Central memory CD8-positive, alpha-beta T cell (primary cell): ENCODE results near the gene CAMTA1.
"Not testable (repeated sequence)": the region's sequence is repeated elsewhere in the genome, so short reads cannot be mapped to it uniquely, and the experiment has no call there.

Experiments used
- ATAC-seq: fragments of 150-1000 bp; cut with Tn5 transposase; replicated peaks from 2 replicates; pipeline ENCODE4 v1.10.0; 2022; ENCODE audit warnings: mild to moderate bottlenecking, moderate FRiP score, moderate number of reproducible peaks; ENCODE audit not compliant: poor library complexity, severe bottlenecking; ENCODE audit errors: extremely low read depth
- DNase-seq, 2 donors: peaks; one replicate each; pipeline ENCODE4 v3.0.0; 2021; ENCODE audit warnings: low spot score in 2 of 2
- H3K27ac Mint-ChIP-seq: one replicate; pipeline ENCODE4 v1.8.0; 2022; ENCODE audit warnings: low read depth, mild to moderate bottlenecking, moderate library complexity, mixed read lengths
- H3K27me3 Mint-ChIP-seq: one replicate; pipeline ENCODE4 v1.8.0; 2022; ENCODE audit warnings: mixed read lengths
- H3K36me3 Mint-ChIP-seq: one replicate; pipeline ENCODE4 v1.8.0; 2022; ENCODE audit warnings: mild to moderate bottlenecking, moderate library complexity, mixed read lengths; ENCODE audit not compliant: insufficient read depth
- H3K4me1 Mint-ChIP-seq: one replicate; pipeline ENCODE4 v1.8.0; 2022; ENCODE audit warnings: mixed read lengths
- H3K4me3 Mint-ChIP-seq: one replicate; pipeline ENCODE4 v1.8.0; 2022; ENCODE audit warnings: mild to moderate bottlenecking, moderate library complexity, mixed read lengths
- H3K9me3 Mint-ChIP-seq: one replicate; pipeline ENCODE4 v1.8.0; 2022; ENCODE audit warnings: mixed read lengths

Gene CAMTA1

DNA sequence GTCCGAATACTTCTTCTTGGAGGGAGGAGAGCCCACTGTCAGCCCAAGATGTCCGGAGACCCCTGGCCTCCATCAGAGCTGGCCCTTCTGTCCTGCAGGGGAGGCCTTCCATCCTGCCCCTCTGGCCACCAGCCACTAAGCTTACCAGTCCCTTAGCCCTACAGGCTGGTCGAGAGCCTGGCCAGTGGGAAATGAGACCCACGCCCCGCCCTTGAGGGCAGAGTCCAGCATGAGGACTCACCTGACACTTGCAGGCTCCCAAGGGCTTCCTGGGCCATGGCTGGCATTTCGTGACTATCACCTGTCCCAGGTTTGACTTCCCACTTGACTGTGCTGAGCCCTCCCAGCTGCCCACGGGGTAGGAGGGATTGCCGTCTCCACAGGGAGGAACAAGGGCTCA lies 624.0 kb downstream of the CAMTA1 start:
- Mint-ChIP-seq H3K9me3 (no peaks in the 10 kb centered on the region), H3K36me3 (peaks cover 2% of the 10 kb centered on the region), H3K4me3 (no peak overlapping the region), H3K27ac (no peak overlapping the region), H3K4me1 (no peaks in the 10 kb centered on the region), H3K27me3 (peaks cover 24% of the 10 kb centered on the region)
- DNase-seq (peak in 1 of 2 donors; percentile 12), ATAC-seq (no peak)

DNA sequence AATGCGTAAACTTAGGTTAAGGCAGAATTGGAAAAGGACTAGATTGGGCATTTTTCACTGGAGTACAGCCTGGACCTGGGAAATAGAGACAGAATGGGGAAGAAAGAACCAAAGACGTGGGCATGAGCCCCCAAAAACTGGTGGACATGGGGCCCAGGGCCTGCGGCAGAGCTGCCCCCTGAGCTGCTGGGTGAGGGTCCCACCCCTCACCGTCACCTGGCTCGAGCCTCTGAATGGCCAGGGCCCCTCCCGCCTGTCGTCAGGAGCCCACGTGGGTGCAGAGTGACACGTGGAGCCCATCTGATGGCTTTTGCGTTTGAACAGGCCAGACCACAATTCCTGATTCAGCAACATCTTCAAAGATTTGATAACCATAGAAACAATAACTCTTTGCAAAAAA lies 624.9 kb downstream of the CAMTA1 start:
- Mint-ChIP-seq H3K9me3 (no peaks in the 10 kb centered on the region), H3K4me3 (no peak overlapping the region), H3K27ac (no peak overlapping the region), H3K36me3 (peaks cover 2% of the 10 kb centered on the region), H3K4me1 (no peaks in the 10 kb centered on the region), H3K27me3 (peaks cover 16% of the 10 kb centered on the region)
- ATAC-seq = no peak
- no peak for DNase-seq

DNA sequence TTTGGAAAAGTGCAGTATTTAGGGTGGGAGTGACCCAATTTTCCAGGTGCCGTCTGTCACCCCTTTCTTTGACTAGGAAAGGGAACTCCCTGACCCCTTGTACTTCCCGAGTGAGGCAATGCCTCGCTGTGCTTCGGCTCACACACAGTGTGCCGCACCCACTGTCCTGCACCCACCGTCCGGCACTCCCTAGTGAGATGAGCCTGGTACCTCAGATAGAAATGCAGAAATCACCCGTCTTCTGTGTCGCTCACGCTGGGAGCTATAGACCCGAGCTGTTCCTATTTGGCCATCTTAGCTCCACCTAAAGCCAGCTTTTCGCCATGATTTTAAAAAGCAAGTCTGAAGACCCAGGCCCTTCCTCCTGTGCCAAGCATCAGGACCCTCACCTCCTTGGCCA lies 632.4 kb downstream of the CAMTA1 start:
- not testable (repeated sequence) for H3K36me3 Mint-ChIP-seq, H3K27ac Mint-ChIP-seq, H3K4me3 Mint-ChIP-seq, DNase-seq, H3K9me3 Mint-ChIP-seq, H3K4me1 Mint-ChIP-seq, ATAC-seq
- H3K27me3 Mint-ChIP-seq = peaks cover 47% of the 10 kb centered on the region

DNA sequence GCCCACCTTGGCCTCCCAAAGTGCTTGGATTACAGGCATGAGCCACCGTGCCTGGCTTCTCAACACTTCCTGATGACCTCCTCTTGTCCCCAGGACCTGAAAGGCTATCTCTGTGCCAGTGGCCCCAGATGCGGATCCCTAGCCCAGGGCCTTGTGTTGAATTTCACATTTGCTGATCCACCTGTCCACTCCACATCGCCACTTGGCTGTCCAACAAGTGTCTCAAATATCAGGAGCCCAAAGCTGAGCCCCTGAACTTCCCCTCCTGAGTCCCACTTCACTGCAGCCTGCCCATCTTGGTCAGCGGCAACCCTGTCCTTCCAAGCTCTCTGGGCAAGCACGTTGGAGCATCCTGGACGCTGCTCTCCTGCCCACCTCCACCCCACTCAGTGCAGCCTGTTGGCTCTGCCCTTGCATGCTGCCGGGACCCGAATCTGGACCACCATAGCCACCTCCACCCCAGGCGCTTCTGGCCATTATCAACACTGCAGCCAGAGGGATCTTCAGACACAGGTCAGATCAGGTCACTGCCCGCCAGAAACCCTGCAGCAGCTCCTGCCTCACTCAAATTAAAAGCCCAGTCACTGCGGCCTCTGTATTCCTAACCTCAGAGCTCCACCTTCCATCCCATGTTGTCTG lies 633.3 kb downstream of the CAMTA1 start:
- no peak for ATAC-seq
- peak in 1 of 2 donors; percentile 9 for DNase-seq
- H3K36me3 Mint-ChIP-seq = peaks cover 2% of the 10 kb centered on the region
- no peaks in the 10 kb centered on the region for H3K9me3 Mint-ChIP-seq
- H3K27me3 Mint-ChIP-seq = peaks cover 49% of the 10 kb centered on the region
- no peak overlapping the region for H3K27ac Mint-ChIP-seq
- H3K4me3 Mint-ChIP-seq = no peak overlapping the region
- H3K4me1 Mint-ChIP-seq = peaks cover 5% of the 10 kb centered on the region

DNA sequence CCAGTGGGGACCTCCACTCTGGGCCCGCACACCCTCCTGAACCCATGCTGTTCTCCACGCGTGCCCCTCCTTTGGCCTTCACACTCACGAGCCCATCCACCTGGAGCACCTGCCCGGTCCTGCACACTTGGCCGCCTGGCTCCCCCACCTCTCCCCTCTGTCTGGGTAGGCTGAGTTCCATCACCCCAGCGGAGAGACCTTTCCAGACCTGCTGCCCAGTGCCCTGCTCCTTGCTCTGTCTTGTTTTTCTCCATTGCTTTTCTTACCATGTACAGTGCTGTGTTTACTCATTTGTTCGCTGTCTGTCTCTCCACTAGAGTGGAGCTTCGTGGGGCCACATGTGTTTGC lies 634.8 kb downstream of the CAMTA1 start:
- Mint-ChIP-seq H3K27ac (no peak overlapping the region), H3K36me3 (peaks cover 2% of the 10 kb centered on the region), H3K9me3 (no peaks in the 10 kb centered on the region), H3K4me1 (peaks cover 5% of the 10 kb centered on the region), H3K27me3 (peaks cover 56% of the 10 kb centered on the region), H3K4me3 (no peak overlapping the region)
- DNase-seq (peak in 1 of 2 donors; percentile 8), ATAC-seq (no peak)

DNA sequence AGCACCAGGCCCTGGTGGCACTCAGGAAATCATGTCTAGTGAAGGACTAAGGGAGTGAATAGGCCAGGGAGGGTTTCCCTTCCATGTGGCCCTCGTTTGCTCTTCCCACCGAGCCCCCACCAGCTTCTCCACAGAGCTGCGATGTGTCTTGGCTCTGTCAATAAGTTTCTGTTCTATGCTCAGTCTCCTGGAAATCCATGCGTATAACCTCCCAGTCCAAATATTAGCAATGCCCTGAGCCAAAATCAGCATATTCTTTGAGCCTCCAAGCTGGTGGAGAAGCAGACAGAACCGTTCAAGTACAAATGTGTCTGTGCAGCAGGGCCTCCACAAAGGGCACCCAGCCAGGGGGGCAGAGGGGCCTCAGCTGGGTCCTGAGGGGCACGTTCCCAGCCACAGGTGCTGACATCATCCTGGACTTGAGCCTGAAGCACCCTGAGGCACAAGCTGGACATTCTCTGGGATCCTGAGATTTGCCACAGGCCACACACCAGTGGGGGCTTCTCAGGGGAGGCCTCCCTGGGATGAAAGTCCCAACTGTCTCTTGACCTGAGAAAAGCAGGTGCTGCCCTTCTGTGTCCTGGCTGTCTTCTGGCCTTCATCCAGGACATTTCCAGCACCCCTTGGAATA lies 635.3 kb downstream of the CAMTA1 start:
- no peak for ATAC-seq
- peak in 1 of 2 donors; percentile 6 for DNase-seq
- Mint-ChIP-seq H3K36me3 (peaks cover 2% of the 10 kb centered on the region), H3K4me3 (no peak overlapping the region), H3K27ac (no peak overlapping the region), H3K27me3 (peaks cover 56% of the 10 kb centered on the region), H3K9me3 (no peaks in the 10 kb centered on the region), H3K4me1 (peaks cover 5% of the 10 kb centered on the region)

DNA sequence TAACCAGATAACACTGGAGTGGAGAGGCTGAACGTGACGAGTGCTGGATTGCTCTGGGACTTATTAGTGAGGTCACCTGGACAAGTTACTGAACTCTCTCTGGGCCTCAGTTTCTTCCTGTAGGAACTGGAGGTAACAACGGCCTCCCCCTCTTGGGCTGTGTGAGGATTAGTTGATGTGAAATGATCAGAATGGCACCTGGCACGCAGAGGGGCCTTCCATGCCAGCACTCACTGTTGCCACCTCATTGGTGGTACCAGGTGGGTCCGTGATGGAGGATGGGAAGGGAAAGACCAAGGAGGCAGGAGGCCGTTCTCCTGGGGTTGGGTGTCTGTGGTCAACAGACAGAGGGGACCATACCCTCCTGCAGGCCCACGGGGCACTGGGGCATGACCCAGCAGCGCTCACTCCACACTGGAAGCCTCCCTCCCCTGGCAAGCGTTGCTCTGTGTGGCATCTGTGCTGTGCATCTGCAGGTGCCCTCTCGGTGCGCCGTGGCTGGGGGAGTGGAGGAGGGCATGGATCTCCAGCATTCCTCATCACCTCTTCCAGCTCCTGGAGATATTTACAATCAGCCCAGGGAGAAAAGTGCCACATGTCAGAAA lies 636.3 kb downstream of the CAMTA1 start:
- peaks cover 1% of the 10 kb centered on the region for H3K36me3 Mint-ChIP-seq
- no peak overlapping the region for H3K27ac Mint-ChIP-seq
- H3K9me3 Mint-ChIP-seq = no peaks in the 10 kb centered on the region
- DNase-seq (no peak), ATAC-seq (no peak)
- H3K4me1 Mint-ChIP-seq = peaks cover 5% of the 10 kb centered on the region
- no peak overlapping the region for H3K4me3 Mint-ChIP-seq
- H3K27me3 Mint-ChIP-seq = peaks cover 56% of the 10 kb centered on the region

DNA sequence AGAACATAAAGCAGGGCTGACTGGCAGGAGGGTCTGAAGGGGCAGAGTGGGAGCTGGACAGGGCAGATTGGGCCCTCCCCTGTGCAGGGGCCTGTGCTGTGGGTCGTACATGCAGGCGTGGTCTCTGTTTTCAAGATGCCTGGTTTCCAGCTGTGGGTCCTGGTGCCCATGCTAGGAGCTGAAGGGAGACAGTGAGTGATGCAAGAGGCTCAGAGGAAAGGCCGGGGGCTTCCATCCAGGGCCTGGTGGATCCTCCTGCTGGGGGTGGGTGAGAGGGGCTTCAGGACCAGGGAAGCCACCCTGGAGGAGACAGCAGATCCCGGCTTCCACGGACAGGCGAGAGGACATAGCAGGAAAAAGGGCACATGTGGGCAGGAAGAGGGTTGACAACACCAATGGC lies 636.8 kb downstream of the CAMTA1 start:
- ATAC-seq (no peak), DNase-seq (no peak)
- peaks cover 5% of the 10 kb centered on the region for H3K4me1 Mint-ChIP-seq
- no peaks in the 10 kb centered on the region for H3K9me3 Mint-ChIP-seq
- no peak overlapping the region for H3K4me3 Mint-ChIP-seq
- no peak overlapping the region for H3K27ac Mint-ChIP-seq
- H3K27me3 Mint-ChIP-seq = peaks cover 56% of the 10 kb centered on the region
- no peaks in the 10 kb centered on the region for H3K36me3 Mint-ChIP-seq

DNA sequence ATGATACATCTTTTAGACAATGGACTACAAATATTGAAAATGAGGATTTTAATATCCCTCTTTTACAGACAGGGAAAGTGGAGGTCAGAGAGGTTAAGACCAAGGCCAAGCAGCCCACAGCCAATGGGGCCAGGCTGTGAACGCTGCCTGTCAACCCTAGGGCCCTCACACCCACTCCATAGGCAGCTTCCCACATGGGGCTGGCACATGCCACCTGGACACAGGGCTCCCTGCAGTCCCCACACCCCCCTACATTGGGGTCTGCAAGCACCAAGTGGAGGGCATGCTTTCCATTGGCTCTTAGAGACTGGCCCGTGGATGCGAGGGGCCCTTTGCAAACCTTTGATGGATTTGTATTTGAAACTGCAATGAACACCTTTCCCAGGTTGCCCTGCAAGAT lies 637.3 kb downstream of the CAMTA1 start:
- H3K9me3 Mint-ChIP-seq = no peaks in the 10 kb centered on the region
- no peak overlapping the region for H3K4me3 Mint-ChIP-seq
- no peak overlapping the region for H3K27ac Mint-ChIP-seq
- ATAC-seq (no peak), DNase-seq (no peak)
- H3K27me3 Mint-ChIP-seq = peaks cover 56% of the 10 kb centered on the region
- no peaks in the 10 kb centered on the region for H3K36me3 Mint-ChIP-seq
- H3K4me1 Mint-ChIP-seq = peaks cover 5% of the 10 kb centered on the region

DNA sequence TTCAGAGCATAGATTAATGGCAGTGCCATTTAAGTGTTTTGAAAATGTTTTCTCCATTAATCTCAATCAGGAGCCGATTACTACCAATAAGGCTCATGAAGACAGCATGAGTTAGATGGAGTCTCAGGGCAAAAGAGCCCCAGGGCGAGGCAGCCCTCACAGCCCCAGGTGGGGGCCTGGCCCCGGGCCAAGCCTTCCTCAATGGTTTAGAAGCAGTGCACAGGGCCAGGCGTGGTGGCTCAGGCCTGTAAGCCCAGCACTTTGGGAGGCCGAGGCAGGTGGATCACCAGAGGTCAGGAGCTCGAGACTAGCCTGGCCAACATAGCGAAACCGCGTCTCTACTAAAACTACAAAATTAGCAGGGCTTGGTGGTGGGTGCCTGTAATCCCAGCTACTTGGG lies 637.7 kb downstream of the CAMTA1 start:
- no peak for DNase-seq
- no peak for ATAC-seq
- H3K9me3 Mint-ChIP-seq = no peaks in the 10 kb centered on the region
- H3K4me3 Mint-ChIP-seq = no peak overlapping the region
- peaks cover 5% of the 10 kb centered on the region for H3K4me1 Mint-ChIP-seq
- no peaks in the 10 kb centered on the region for H3K36me3 Mint-ChIP-seq
- H3K27ac Mint-ChIP-seq = no peak overlapping the region
- peaks cover 54% of the 10 kb centered on the region for H3K27me3 Mint-ChIP-seq

DNA sequence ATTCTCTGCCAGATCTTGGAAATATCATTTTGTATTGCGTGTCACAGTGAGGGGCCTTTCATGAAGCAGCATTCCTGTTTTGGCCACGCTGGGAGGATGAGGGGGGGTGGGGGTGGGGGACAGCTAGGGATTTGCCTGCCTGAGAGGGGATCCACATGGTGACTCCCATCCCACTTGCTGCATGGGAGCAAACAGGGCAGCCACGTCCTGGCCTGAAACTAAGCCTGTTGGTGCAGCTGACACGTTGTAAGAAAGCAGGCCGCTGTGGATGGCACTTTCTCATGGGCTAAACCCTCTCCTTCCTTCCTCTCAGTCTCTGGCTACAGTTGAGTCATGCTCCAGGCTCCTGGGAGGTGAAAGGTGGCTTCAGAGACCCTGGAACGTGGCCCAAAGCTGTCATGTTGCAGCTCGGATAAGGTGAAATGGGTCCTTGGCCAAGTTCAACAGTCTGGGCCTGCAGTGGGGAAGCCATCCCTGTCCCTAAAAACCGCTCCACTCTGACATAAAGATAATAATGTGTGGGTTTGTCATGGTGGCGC lies 639.2 kb downstream of the CAMTA1 start:
- peaks cover 39% of the 10 kb centered on the region for H3K27me3 Mint-ChIP-seq
- no peak for DNase-seq
- no peak overlapping the region for H3K4me3 Mint-ChIP-seq
- no peak for ATAC-seq
- peaks cover 5% of the 10 kb centered on the region for H3K4me1 Mint-ChIP-seq
- H3K36me3 Mint-ChIP-seq = no peaks in the 10 kb centered on the region
- H3K27ac Mint-ChIP-seq = no peak overlapping the region
- H3K9me3 Mint-ChIP-seq = no peaks in the 10 kb centered on the region

DNA sequence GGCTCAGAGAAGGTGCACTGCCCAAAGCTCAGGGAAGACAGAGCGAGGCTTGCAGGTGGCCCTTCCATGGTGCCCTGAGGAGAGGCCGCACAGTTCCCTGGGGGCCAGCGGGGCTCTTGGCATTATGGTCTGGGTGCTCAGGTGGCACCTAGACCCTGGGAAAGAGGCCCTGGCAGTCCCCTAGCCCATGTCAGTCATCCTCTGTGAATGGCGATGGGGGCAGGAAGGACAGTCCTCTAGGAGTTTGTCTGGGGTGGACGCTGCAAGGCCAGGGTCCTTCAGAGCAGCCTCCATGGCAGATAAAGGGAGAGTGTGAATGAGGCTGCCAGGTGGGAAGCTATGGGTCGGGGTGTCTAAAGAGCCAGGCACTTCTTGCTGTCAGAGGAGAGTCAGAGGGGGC lies 640.0 kb downstream of the CAMTA1 start:
- DNase-seq (no peak), ATAC-seq (no peak)
- H3K27ac Mint-ChIP-seq = no peak overlapping the region
- no peak overlapping the region for H3K4me3 Mint-ChIP-seq
- H3K9me3 Mint-ChIP-seq = no peaks in the 10 kb centered on the region
- peaks cover 5% of the 10 kb centered on the region for H3K4me1 Mint-ChIP-seq
- H3K27me3 Mint-ChIP-seq = peaks cover 31% of the 10 kb centered on the region
- no peaks in the 10 kb centered on the region for H3K36me3 Mint-ChIP-seq

DNA sequence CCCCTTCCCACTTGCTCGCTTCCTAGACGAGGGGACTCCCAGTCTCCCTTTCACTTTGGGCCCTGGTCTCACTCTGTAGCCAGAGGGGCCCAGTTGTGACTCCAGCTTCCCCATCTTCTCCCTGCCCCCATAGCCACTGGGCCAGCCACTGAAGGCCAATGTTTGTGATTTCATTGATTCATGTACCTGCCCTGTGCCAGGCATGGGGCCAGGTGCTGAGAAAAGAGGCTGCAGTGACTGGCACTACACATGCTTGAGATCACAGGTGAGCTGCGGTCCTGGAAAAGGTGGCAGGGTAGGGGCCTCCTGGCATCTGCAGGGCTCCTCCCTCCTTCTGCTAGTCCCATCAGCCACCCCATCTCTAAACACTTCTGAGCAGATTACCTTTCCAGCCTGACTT lies 640.5 kb downstream of the CAMTA1 start:
- no peak for ATAC-seq
- Mint-ChIP-seq H3K27me3 (peaks cover 26% of the 10 kb centered on the region), H3K27ac (no peak overlapping the region), H3K9me3 (no peaks in the 10 kb centered on the region), H3K36me3 (no peaks in the 10 kb centered on the region), H3K4me3 (no peak overlapping the region), H3K4me1 (peaks cover 5% of the 10 kb centered on the region)
- DNase-seq = no peak
